DND-41 (cell line): ENCODE data around the gene RFLNA.

ENCODE experiments used
- ATAC-seq: fragments of 200-7000 bp; cut with Tn5 transposase; 3 replicates; pipeline ENCODE4 v1.9.1; 2021; ENCODE audit warnings: low read depth; ENCODE audit not compliant: insufficient read depth
- DNase-seq: peaks from one replicate; pipeline ENCODE4 v3.0.0-alpha.2; 2020
- H2AFZ ChIP-seq: 2 replicates; pipeline ENCODE4 v1.6.0; 2012; ENCODE audit warnings: low read depth, low read length
- H3K27ac ChIP-seq: 2 replicates; pipeline ENCODE4 v1.5.1; 2012; ENCODE audit warnings: low read length, inconsistent platforms
- H3K27me3 ChIP-seq: fragments of 200-600 bp; sonication (generic); 2 replicates; pipeline ENCODE4 v1.6.0; 2012; ENCODE audit warnings: low read length, mild to moderate bottlenecking, inconsistent platforms; ENCODE audit not compliant: insufficient read depth, poor library complexity
- H3K36me3 ChIP-seq: 2 replicates; pipeline ENCODE4 v1.5.1; 2012; ENCODE audit warnings: low read length, inconsistent platforms; ENCODE audit not compliant: insufficient read depth
- H3K4me1 ChIP-seq: 2 replicates; pipeline ENCODE4 v1.5.1; 2012; ENCODE audit warnings: mild to moderate bottlenecking, low read length; ENCODE audit not compliant: insufficient read depth
- H3K4me2 ChIP-seq: 2 replicates; pipeline ENCODE4 v1.6.0; 2012; ENCODE audit warnings: mild to moderate bottlenecking, moderate library complexity, low read length, inconsistent platforms; ENCODE audit not compliant: insufficient read depth
- H3K4me3 ChIP-seq, 2 experiments: fragments of 200-600 bp in 1 of 2; shearing (Covaris generic) in 1 of 2; 2 replicates each; pipeline ENCODE4 v1.5.1; 2012 to 2016; ENCODE audit warnings: inconsistent platforms in 2 of 2, low read length in 2 of 2, mild to moderate bottlenecking in 2 of 2, low read depth in 1 of 2, moderate library complexity in 1 of 2
- H3K79me2 ChIP-seq: 2 replicates; pipeline ENCODE4 v1.6.0; 2012; ENCODE audit warnings: low read length, inconsistent platforms; ENCODE audit not compliant: insufficient read depth
- H3K9ac ChIP-seq: 2 replicates; pipeline ENCODE4 v1.6.0; 2012; ENCODE audit warnings: low read depth, mild to moderate bottlenecking, inconsistent platforms, low read length, moderate library complexity
- H3K9me3 ChIP-seq: 2 replicates; pipeline ENCODE4 v1.5.1; 2012; ENCODE audit warnings: low read length, moderate library complexity, mild to moderate bottlenecking, inconsistent platforms; ENCODE audit not compliant: insufficient read depth, severe bottlenecking
- H4K20me1 ChIP-seq: 2 replicates; pipeline ENCODE4 v1.6.0; 2012; ENCODE audit warnings: low read length; ENCODE audit not compliant: insufficient read depth
- CTCF ChIP-seq: IDR thresholded peaks from 2 replicates; pipeline ENCODE4 v1.5.1; 2012; ENCODE audit warnings: borderline replicate concordance, low read length, moderate library complexity, mild to moderate bottlenecking; ENCODE audit not compliant: poor library complexity, severe bottlenecking; ENCODE audit errors: extremely low read depth
- EZH2 ChIP-seq: IDR thresholded peaks from 3 replicates; pipeline ENCODE4 v1.6.1; 2012; ENCODE audit warnings: borderline replicate concordance, low read depth, mild to moderate bottlenecking, moderate library complexity, low read length, inconsistent platforms; ENCODE audit not compliant: severe bottlenecking

Gene RFLNA

GRCh38 chr12:124259154-124260066 is 35.5 kb upstream of the RFLNA start:
- H3K4me3 ChIP-seq, result no peak overlapping the region
- peak overlapping the region; percentile 47 for H3K4me2 ChIP-seq
- H4K20me1 ChIP-seq, result no peaks in the 10 kb centered on the region
- H3K27ac ChIP-seq, result peak overlapping the region; percentile 69
- peak; percentile 65 for DNase-seq
- peaks cover 44% of the 10 kb centered on the region for H3K4me1 ChIP-seq
- H3K9ac ChIP-seq, result peak overlapping the region; percentile 25; the same call in 1 of the 2 replicates
- no peaks in the 10 kb centered on the region for H3K36me3 ChIP-seq
- no peak overlapping the region for H2AFZ ChIP-seq
- no peaks in the 10 kb centered on the region for H3K79me2 ChIP-seq
- H3K27me3 ChIP-seq, result no peaks in the 10 kb centered on the region
- no peak for TF ChIP-seq CTCF
- TF ChIP-seq EZH2, result no peak
- peak; percentile 91 for ATAC-seq
- H3K9me3 ChIP-seq, result no peaks in the 10 kb centered on the region

GRCh38 chr12:124261885-124262284 is 33.0 kb upstream of the RFLNA start:
- no peak overlapping the region for H3K9ac ChIP-seq
- peak overlapping the region; percentile 42; the same call in 1 of the 2 replicates for H3K27ac ChIP-seq
- H3K36me3 ChIP-seq, result no peaks in the 10 kb centered on the region
- no peaks in the 10 kb centered on the region for H3K9me3 ChIP-seq
- H3K4me3 ChIP-seq, result no peak overlapping the region
- TF ChIP-seq EZH2, result no peak
- TF ChIP-seq CTCF, result no peak
- H3K4me2 ChIP-seq, result no peak overlapping the region
- ATAC-seq (no peak), DNase-seq (no peak)
- peaks cover 44% of the 10 kb centered on the region for H3K4me1 ChIP-seq
- no peaks in the 10 kb centered on the region for H4K20me1 ChIP-seq
- H3K27me3 ChIP-seq, result no peaks in the 10 kb centered on the region
- no peak overlapping the region for H2AFZ ChIP-seq
- H3K79me2 ChIP-seq, result no peaks in the 10 kb centered on the region

- Histone ChIP-seq H3K9ac (no peak overlapping the region), H3K36me3 (no peaks in the 10 kb centered on the region), H3K9me3 (no peaks in the 10 kb centered on the region), H3K4me1 (peaks cover 27% of the 10 kb centered on the region), H3K4me3 (no peak overlapping the region), H3K79me2 (no peaks in the 10 kb centered on the region), H2AFZ (no peak overlapping the region), H3K27me3 (no peaks in the 10 kb centered on the region), H3K4me2 (no peak overlapping the region), H3K27ac (no peak overlapping the region), H4K20me1 (no peaks in the 10 kb centered on the region)
- DNase-seq (no peak), ATAC-seq (no peak)
- TF ChIP-seq CTCF, result no peak
- TF ChIP-seq EZH2, result no peak
Measured at GRCh38 chr12:124264089-124264795, 30.7 kb upstream of the RFLNA start.
